ENCODE results near the gene ABHD12.

ABHD12 gene

GRCh38 chr20:25258828-25259227, 131.8 kb downstream of the ABHD12 start:
- H3K4me1 ChIP-seq (ENCODE audit: insufficient read depth, low read length), result 0 out of 2 replicates have a peak, but pooled peaks cover 8% of the 10 kb centered on the region
- no peaks in the 10 kb centered on the region for H3K9me3 ChIP-seq (ENCODE audit: insufficient read depth, low read length, severe bottlenecking)
- H3K4me3 ChIP-seq (ENCODE audit: low read depth in 1 of 2, low read length in 2 of 2), result no peak overlapping the region
- no peaks in the 10 kb centered on the region for H3K27me3 ChIP-seq (ENCODE audit: insufficient read depth, low read length, poor library complexity)
- H3K36me3 ChIP-seq (ENCODE audit: insufficient read depth, low read length), result peaks cover 51% of the 10 kb centered on the region
- H3K79me2 ChIP-seq (ENCODE audit: insufficient read depth, low read length), result peaks cover 49% of the 10 kb centered on the region
- ATAC-seq (ENCODE audit: insufficient read depth, low read depth), result no peak
- no peak overlapping the region for H2AFZ ChIP-seq (ENCODE audit: low read depth, low read length)
- no peak overlapping the region for H3K9ac ChIP-seq (ENCODE audit: low read depth, low read length)
- no peak overlapping the region for H3K4me2 ChIP-seq (ENCODE audit: insufficient read depth, low read length)
- no peak for TF ChIP-seq EZH2 (IDR thresholded peaks at IDR 0.05; ENCODE audit: borderline replicate concordance, low read depth, low read length, severe bottlenecking)
- TF ChIP-seq CTCF (IDR thresholded peaks at IDR 0.05; ENCODE audit: borderline replicate concordance, extremely low read depth, low read length, poor library complexity, severe bottlenecking), result no peak
- H4K20me1 ChIP-seq (ENCODE audit: insufficient read depth, low read length), result peaks cover 32% of the 10 kb centered on the region
- DNase-seq, result no peak
- H3K27ac ChIP-seq (ENCODE audit: low read length), result no peak overlapping the region

GRCh38 chr20:25258476-25258805, 132.2 kb downstream of the ABHD12 start:
- Histone ChIP-seq H3K4me1 (ENCODE audit: insufficient read depth, low read length) (0 out of 2 replicates have a peak, but pooled peaks cover 8% of the 10 kb centered on the region), H4K20me1 (ENCODE audit: insufficient read depth, low read length) (peaks cover 32% of the 10 kb centered on the region), H3K36me3 (ENCODE audit: insufficient read depth, low read length) (peaks cover 51% of the 10 kb centered on the region), H3K4me3 (ENCODE audit: low read depth in 1 of 2, low read length in 2 of 2) (no peak overlapping the region), H3K4me2 (ENCODE audit: insufficient read depth, low read length) (no peak overlapping the region), H3K79me2 (ENCODE audit: insufficient read depth, low read length) (peaks cover 52% of the 10 kb centered on the region), H3K9ac (ENCODE audit: low read depth, low read length) (no peak overlapping the region), H3K27me3 (ENCODE audit: insufficient read depth, low read length, poor library complexity) (no peaks in the 10 kb centered on the region), H3K27ac (ENCODE audit: low read length) (no peak overlapping the region), H3K9me3 (ENCODE audit: insufficient read depth, low read length, severe bottlenecking) (no peaks in the 10 kb centered on the region), H2AFZ (ENCODE audit: low read depth, low read length) (no peak overlapping the region)
- DNase-seq (no peak), ATAC-seq (ENCODE audit: insufficient read depth, low read depth) (no peak)
- TF ChIP-seq EZH2 (IDR thresholded peaks at IDR 0.05; ENCODE audit: borderline replicate concordance, low read depth, low read length, severe bottlenecking), result no peak
- TF ChIP-seq CTCF (IDR thresholded peaks at IDR 0.05; ENCODE audit: borderline replicate concordance, extremely low read depth, low read length, poor library complexity, severe bottlenecking), result no peak

- Histone ChIP-seq H3K79me2 (ENCODE audit: insufficient read depth, low read length) (peaks cover 55% of the 10 kb centered on the region), H3K4me2 (ENCODE audit: insufficient read depth, low read length) (no peak overlapping the region), H4K20me1 (ENCODE audit: insufficient read depth, low read length) (peaks cover 34% of the 10 kb centered on the region), H3K9ac (ENCODE audit: low read depth, low read length) (no peak overlapping the region), H3K27ac (ENCODE audit: low read length) (no peak overlapping the region), H3K36me3 (ENCODE audit: insufficient read depth, low read length) (peaks cover 54% of the 10 kb centered on the region), H3K9me3 (ENCODE audit: insufficient read depth, low read length, severe bottlenecking) (no peaks in the 10 kb centered on the region), H3K4me3 (ENCODE audit: low read depth in 1 of 2, low read length in 2 of 2) (no peak overlapping the region), H3K4me1 (ENCODE audit: insufficient read depth, low read length) (0 out of 2 replicates have a peak, but pooled peaks cover 8% of the 10 kb centered on the region), H2AFZ (ENCODE audit: low read depth, low read length) (no peak overlapping the region), H3K27me3 (ENCODE audit: insufficient read depth, low read length, poor library complexity) (no peaks in the 10 kb centered on the region)
- ATAC-seq (ENCODE audit: insufficient read depth, low read depth), result no peak
- TF ChIP-seq EZH2 (IDR thresholded peaks at IDR 0.05; ENCODE audit: borderline replicate concordance, low read depth, low read length, severe bottlenecking) (no peak), CTCF (IDR thresholded peaks at IDR 0.05; ENCODE audit: borderline replicate concordance, extremely low read depth, low read length, poor library complexity, severe bottlenecking) (no peak)
- no peak for DNase-seq
These were observed 132.7 kb downstream of the ABHD12 start for GRCh38 chr20:25257756-25258475.

Data from DND-41 (cell line).